Upper lobe of left lung (tissue), 6 donors: ENCODE measurements around the gene NTN1. TPM values are rescaled to one million over a fixed set of nuclear protein-coding genes. Genes with fewer than 3 reads are reported as not detected.

ENCODE experiments used
- ATAC-seq, 2 donors: fragments of 200-7000 bp; cut with Tn5 transposase; one replicate each; pipeline ENCODE4 v1.9.1; 2022; ENCODE audit warnings: mild to moderate bottlenecking in 2 of 2, moderate library complexity in 2 of 2; ENCODE audit not compliant: low FRiP score in 2 of 2
- DNase-seq, 2 donors: peaks; one replicate each; pipeline ENCODE4 v3.0.0-alpha.2; 2019 to 2020
- H3K27ac ChIP-seq, 4 donors: fragments of 200-600 bp; sonication (generic); one replicate each; pipeline ENCODE4 v1.5.1; 2016 to 2019
- H3K27me3 ChIP-seq, 4 donors: fragments of 200-600 bp; sonication (generic); one replicate each; pipeline ENCODE4 v1.5.1; 2017 to 2019
- H3K36me3 ChIP-seq, 4 donors: fragments of 200-600 bp; sonication (generic); one replicate each; pipeline ENCODE4 v1.5.1; 2016 to 2019
- H3K4me1 ChIP-seq, 4 donors: fragments of 200-600 bp; sonication (generic); one replicate each; pipeline ENCODE4 v1.5.1; 2018 to 2019
- H3K4me3 ChIP-seq, 4 donors: fragments of 200-600 bp; sonication (generic); one replicate each; pipeline ENCODE4 v1.5.1; 2017 to 2019; ENCODE audit warnings: mild to moderate bottlenecking in 2 of 4, moderate library complexity in 1 of 4
- H3K9me3 ChIP-seq, 4 donors: fragments of 200-600 bp; sonication (generic); one replicate each; pipeline ENCODE4 v1.5.1; 2018 to 2019
- EP300 ChIP-seq, 4 donors: sonication (generic); formaldehyde crosslinking; IDR thresholded peaks; one replicate each; pipeline ENCODE4 v1.5.1; 2017; ENCODE audit warnings: antibody characterized with exemption in 4 of 4, control low read depth in 2 of 4
- POLR2A ChIP-seq, 4 donors: fragments of 450-650 bp; IDR thresholded peaks; one replicate each; pipeline ENCODE4 v1.5.1; 2016 to 2017; ENCODE audit warnings: antibody characterized with exemption in 4 of 4, mild to moderate bottlenecking in 2 of 4
- POLR2AphosphoS5 ChIP-seq, 2 donors: sonication (generic); formaldehyde crosslinking; IDR thresholded peaks; one replicate each; pipeline ENCODE4 v1.5.1; 2017; ENCODE audit warnings: antibody characterized with exemption in 2 of 2
- WGBS, 2 donors: methylation state at CpG; one replicate each; pipeline ENCODE4 v1.1.5; 2017 to 2018; 5-methylcytosine and 5-hydroxymethylcytosine counted together
- total RNA-seq, 6 donors: library from RNA; depleted of rRNA in 4 of 6; stranded (reverse); fragments of >200 nt in 4 of 6; gene quantifications; one replicate each; pipeline versions ENCODE4 v1.1.0 to v1.2.1, GENCODE V29; 2016 to 2021
- TF ChIP-seq, protein P1 (sequence below), 6 experiments: fragments of 450-650 bp in 4 of 6; fragments of 200-600 bp in 2 of 6; sonication (generic) in 2 of 6; IDR thresholded peaks; one replicate each; pipeline ENCODE4 v1.5.1; 2016 to 2019; ENCODE audit warnings: antibody characterized with exemption in 6 of 6
- donor health status: DM: no; HTN: no; CAD: no; lungs with moderate emphysema.
- donor health status: DM: no; HTN: yes; CAD: no; lungs with severe emphysema.

NTN1 gene
- total RNA-seq, 6 donors from 2014 or later = 2.6 to 9.1 (median 4.1) TPM

DNA sequence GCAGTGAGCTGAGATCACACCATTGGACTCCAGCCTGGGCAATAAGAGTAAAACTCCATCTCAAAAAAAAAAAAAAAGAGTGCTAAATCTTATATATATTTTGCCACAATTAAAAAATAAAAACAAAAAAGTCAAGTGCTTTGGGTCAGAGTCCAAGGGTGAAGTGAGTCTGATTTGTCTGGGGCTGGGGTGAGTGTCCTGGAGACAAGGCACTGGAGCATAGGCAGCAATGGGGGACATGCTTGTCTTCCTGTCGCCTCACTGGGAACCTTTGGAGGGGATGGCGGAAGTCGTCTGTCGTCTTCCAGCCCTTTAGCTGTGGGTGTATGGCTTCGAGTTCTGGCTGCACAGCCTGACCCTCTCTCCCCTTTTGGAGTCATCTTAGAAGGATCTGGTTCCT lies 167.1 kb downstream of the NTN1 start:
- 87 to 90% methylated on average over 5 of the region's 5 CpGs for WGBS, 2 donors

DNA sequence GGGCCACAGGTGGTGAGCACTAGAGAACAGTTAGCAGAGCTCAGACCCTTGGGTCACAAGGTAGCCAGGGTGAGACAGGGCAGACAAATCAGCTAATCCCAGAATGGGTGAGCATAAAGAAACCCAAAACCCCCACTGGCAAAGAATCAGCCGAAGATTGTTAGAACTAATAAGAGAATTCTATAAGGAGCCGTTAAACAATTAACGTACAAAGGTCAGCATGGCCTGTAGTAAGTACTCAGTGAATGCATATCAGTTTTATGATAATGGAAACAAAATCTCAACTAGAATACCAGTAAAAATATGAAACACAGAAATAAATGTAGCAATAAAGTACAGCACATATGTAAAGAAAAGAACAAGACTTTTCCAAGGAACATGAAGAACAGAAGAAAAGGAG lies 168.6 kb downstream of the NTN1 start:
- DNase-seq (no peak), ATAC-seq (no peak)
- Histone ChIP-seq H3K4me1 (peaks cover 0 to 6% (median 0%) of the 10 kb centered on the region in 4 donors), H3K36me3 (no peaks in the 10 kb centered on the region), H3K27ac (no peak overlapping the region), H3K27me3 (no peaks in the 10 kb centered on the region), H3K9me3 (no peaks in the 10 kb centered on the region), H3K4me3 (no peak overlapping the region)
- 89 to 90% methylated on average over 3 of the region's 3 CpGs for WGBS, 2 donors
- TF ChIP-seq, protein P1, sequence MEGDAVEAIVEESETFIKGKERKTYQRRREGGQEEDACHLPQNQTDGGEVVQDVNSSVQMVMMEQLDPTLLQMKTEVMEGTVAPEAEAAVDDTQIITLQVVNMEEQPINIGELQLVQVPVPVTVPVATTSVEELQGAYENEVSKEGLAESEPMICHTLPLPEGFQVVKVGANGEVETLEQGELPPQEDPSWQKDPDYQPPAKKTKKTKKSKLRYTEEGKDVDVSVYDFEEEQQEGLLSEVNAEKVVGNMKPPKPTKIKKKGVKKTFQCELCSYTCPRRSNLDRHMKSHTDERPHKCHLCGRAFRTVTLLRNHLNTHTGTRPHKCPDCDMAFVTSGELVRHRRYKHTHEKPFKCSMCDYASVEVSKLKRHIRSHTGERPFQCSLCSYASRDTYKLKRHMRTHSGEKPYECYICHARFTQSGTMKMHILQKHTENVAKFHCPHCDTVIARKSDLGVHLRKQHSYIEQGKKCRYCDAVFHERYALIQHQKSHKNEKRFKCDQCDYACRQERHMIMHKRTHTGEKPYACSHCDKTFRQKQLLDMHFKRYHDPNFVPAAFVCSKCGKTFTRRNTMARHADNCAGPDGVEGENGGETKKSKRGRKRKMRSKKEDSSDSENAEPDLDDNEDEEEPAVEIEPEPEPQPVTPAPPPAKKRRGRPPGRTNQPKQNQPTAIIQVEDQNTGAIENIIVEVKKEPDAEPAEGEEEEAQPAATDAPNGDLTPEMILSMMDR (IDR thresholded peaks at IDR 0.05) = no peak
- no peak for TF ChIP-seq EP300 (IDR thresholded peaks at IDR 0.05)
- no peak for TF ChIP-seq POLR2AphosphoS5 (IDR thresholded peaks at IDR 0.05)
- TF ChIP-seq POLR2A (IDR thresholded peaks at IDR 0.05) = no peak

More for the DNA sequence above, 167.1 kb downstream of the NTN1 start:
- DNase-seq = no peak
- ATAC-seq = no peak
- no peak overlapping the region for H3K27ac ChIP-seq
- H3K4me3 ChIP-seq = no peak overlapping the region
- H3K9me3 ChIP-seq = no peaks in the 10 kb centered on the region
- no peak for TF ChIP-seq POLR2A (IDR thresholded peaks at IDR 0.05)
- TF ChIP-seq, protein P1 (IDR thresholded peaks at IDR 0.05) = no peak
- TF ChIP-seq EP300 (IDR thresholded peaks at IDR 0.05) = no peak
- no peak for TF ChIP-seq POLR2AphosphoS5 (IDR thresholded peaks at IDR 0.05)
- H3K4me1 ChIP-seq = peaks cover 0 to 6% (median 0%) of the 10 kb centered on the region in 4 donors
- no peaks in the 10 kb centered on the region for H3K27me3 ChIP-seq
- H3K36me3 ChIP-seq = no peaks in the 10 kb centered on the region

DNA sequence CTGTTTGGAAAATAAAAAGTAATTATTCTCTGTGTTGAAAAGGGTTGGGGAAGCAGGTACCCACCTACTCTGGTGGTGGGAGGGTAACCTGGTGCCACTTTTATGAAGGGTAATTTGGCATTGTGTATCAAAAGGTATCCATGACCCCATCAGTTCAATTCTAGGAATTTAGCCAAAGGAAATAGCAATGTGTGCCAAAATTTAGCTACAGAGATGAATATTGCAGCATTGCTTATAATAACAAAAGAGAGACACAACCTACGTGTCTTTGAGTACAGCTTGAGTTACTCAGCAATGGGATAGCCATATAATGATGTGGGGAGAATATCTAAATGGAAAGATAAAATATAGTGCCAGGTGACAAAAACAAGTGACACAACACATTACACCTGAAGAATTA lies 170.7 kb downstream of the NTN1 start:
- Histone ChIP-seq H3K9me3 (no peaks in the 10 kb centered on the region), H3K27ac (no peak overlapping the region), H3K27me3 (no peaks in the 10 kb centered on the region), H3K36me3 (no peaks in the 10 kb centered on the region), H3K4me3 (no peak overlapping the region), H3K4me1 (no peaks in the 10 kb centered on the region)
- TF ChIP-seq EP300 (IDR thresholded peaks at IDR 0.05) (no peak), POLR2AphosphoS5 (IDR thresholded peaks at IDR 0.05) (no peak), POLR2A (IDR thresholded peaks at IDR 0.05) (no peak)
- TF ChIP-seq, protein P1 (IDR thresholded peaks at IDR 0.05) = no peak
- ATAC-seq (no peak), DNase-seq (no peak)
- WGBS, 2 donors = 32 to 35% methylated on average over 1 of the region's 1 CpG

DNA sequence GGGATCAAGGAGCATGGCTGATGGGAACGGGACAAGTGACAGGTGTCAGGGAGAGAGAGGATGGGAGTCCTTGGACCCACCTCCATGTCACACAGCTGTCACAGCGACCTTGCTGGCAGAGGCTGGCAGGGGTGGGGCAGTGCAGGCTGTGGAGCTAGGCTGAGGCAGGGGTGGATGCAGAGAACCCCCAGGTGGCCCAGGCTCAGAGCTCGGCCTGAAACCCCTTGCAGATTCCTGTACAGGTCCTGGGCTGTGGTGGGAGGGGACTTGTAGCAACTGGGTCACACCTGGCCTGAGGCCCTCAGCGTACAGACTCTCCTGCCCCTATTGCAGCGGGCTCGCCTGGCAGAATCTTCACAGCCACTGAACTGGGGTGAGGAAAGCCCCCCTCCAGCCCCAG lies 174.1 kb downstream of the NTN1 start:
- no peaks in the 10 kb centered on the region for H3K9me3 ChIP-seq
- ATAC-seq (no peak), DNase-seq (peak in 1 of 2 donors; percentile 30)
- no peaks in the 10 kb centered on the region for H3K27me3 ChIP-seq
- H3K4me3 ChIP-seq = no peak overlapping the region
- TF ChIP-seq POLR2AphosphoS5 (IDR thresholded peaks at IDR 0.05) (no peak), EP300 (IDR thresholded peaks at IDR 0.05) (no peak), POLR2A (IDR thresholded peaks at IDR 0.05) (no peak)
- TF ChIP-seq, protein P1 (IDR thresholded peaks at IDR 0.05) = no peak
- H3K36me3 ChIP-seq = no peaks in the 10 kb centered on the region
- H3K27ac ChIP-seq = no peak overlapping the region
- no peaks in the 10 kb centered on the region for H3K4me1 ChIP-seq
- WGBS, 2 donors = 86 to 88% methylated on average over 3 to 6 of the region's 6 CpGs

DNA sequence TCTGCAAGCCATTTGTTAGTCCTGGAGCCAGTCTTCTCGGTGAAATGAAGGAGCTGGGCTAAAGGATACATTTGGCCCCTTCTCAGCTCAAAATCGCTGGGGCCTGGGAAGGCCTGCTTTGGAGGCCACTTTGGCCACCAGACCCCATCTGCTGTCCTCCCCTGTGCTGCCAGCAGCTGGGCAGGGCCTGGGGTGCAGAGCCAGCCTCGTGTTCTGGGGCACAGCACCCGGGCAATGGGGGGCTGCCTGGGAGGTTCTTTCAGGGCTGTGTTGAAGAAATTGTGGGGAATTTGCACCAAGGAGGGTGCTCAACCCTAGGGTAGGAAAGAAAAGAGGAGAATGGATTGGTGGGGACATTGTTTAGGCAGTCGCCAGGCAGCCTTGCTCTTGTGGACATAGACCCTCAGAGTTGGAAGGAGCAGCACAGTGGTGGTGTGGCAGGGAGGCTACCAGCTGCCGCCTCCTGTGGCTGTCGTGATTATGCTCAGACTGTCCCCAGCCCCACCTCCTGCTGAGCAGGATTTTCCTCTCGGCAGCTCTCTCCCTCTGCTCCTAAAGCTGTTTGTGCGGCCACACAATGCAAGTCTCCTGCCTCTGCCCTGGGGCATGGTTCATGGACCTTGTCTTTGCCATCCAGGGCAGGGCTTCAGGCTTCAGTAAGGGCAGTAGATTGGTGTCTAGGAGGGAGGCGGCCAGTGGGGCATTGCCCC lies 174.8 kb downstream of the NTN1 start:
- 60 to 77% methylated on average over 9 to 10 of the region's 10 CpGs for WGBS, 2 donors
- Histone ChIP-seq H3K4me3 (no peak overlapping the region), H3K27ac (no peak overlapping the region), H3K4me1 (no peaks in the 10 kb centered on the region), H3K27me3 (no peaks in the 10 kb centered on the region), H3K36me3 (no peaks in the 10 kb centered on the region), H3K9me3 (no peaks in the 10 kb centered on the region)
- no peak for DNase-seq
- peak in 1 of 2 donors; percentile 32 for ATAC-seq
- no peak for TF ChIP-seq POLR2AphosphoS5 (IDR thresholded peaks at IDR 0.05)
